OCI-M2 (cell line): ENCODE data around the gene WDR82.
A peak's percentile ranks its signal among the peaks of the same experiment; 100 is the strongest.

Experiments used
- DNase-seq: peaks from one replicate; lab custom pipeline; 2025; ENCODE audit not compliant: unreplicated experiment; lab: John Stamatoyannopoulos, UW

The WDR82 gene

DNA sequence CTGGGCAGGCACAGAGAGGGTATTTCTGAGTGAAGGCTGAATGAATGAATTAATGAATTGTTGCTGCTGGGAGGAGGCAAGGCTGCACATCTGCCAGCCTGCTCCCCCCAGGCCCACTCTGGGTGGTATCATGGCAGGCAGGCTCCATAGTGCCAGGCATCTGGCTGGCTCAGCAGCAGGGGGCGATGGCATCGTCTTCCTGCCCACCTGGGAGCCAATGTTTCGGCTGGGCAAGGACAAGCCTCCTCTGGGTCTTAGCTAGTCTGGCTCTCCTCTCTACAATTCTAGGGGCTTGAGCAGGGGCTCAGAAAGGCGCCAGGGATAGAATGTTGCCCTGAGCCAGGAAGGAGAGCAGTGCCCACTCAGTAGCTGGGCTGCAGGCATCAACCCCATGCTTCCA, 51.3 kb downstream of the WDR82 start:
- DNase-seq: no peak

DNA sequence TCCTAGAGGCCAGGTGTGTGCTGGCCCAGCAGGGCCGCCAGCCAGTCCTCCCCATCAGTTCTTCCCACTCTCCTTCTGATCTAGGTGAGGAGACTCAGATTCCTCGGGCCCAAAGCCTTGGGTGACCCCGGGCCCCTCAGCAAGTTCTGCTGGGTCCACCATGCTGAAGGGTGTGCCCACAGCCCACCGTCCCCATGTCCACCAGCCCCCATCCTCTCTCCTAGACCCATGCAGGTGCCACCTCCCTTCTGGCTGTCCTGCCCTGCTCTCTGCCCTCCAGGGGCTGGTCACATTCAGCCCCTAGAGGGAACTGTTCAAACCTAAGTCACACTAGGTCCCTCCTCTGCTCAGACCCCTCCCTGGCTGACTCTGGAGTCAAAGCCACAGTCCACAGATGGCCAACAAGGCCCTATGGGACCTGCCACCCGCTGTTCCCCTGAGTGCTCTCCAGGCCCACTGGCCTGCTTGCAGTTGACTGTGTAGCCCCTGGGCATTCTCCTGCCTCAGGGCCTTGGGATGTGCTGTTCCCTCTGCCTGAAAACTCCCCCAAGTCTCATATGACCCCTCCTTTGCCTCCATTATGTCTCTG, 52.1 kb downstream of the WDR82 start:
- no peak for DNase-seq

GRCh38 chr3:52225452-52226228, 52.8 kb downstream of the WDR82 start, which contains the start of gene TLR9:
TLR9 (minus strand) TSS chr3:52225645; CDS start chr3:52225529, 116 bp downstream.
- DNase-seq: no peak

DNA sequence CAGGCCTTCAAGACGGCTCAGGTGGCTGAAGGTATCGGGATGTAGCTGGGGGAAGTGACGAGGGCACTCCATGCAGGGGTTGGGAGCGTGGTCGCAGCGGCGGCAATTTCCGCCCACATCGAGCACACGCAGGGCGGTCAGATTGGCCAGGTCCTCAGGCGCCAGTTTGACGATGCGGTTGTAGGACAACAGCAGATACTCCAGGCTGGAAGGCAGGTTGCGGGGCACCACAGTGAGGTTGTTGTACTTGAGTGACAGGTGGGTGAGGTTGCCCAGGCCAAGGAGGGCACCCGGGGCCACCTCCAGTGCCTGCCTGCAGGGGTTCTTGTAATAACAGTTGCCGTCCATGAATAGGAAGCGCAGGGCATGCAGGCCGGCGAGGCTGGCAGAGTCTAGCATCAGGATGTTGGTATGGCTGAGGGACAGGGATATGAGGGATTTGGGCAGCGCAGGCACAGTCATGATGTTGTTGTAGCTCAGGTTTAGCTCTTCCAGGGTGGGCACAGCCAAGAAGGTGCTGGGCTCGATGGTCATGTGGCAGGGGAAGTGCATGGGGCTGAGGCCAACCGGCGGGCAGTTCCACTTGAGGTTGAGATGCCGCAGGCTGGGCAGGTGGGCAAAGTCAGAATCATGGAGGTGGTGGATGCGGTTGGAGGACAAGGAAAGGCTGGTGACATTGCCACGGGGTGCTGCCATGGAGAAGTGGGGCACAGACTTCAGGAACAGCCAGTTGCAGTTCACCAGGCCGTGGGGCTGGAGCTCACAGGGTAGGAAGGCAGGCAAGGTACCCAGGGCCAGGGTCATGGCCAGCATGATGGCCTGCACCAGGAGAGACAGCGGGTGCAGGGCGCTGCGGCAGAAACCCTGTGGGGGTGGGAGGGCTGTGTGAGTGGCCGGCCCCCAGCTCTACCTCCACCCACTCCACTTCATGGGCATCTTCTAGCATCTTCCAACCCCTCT, 54.7 kb downstream of the WDR82 start:
- DNase-seq: no peak

GRCh38 chr3:52222319-52223221, 55.9 kb downstream of the WDR82 start:
- no peak for DNase-seq

DNA sequence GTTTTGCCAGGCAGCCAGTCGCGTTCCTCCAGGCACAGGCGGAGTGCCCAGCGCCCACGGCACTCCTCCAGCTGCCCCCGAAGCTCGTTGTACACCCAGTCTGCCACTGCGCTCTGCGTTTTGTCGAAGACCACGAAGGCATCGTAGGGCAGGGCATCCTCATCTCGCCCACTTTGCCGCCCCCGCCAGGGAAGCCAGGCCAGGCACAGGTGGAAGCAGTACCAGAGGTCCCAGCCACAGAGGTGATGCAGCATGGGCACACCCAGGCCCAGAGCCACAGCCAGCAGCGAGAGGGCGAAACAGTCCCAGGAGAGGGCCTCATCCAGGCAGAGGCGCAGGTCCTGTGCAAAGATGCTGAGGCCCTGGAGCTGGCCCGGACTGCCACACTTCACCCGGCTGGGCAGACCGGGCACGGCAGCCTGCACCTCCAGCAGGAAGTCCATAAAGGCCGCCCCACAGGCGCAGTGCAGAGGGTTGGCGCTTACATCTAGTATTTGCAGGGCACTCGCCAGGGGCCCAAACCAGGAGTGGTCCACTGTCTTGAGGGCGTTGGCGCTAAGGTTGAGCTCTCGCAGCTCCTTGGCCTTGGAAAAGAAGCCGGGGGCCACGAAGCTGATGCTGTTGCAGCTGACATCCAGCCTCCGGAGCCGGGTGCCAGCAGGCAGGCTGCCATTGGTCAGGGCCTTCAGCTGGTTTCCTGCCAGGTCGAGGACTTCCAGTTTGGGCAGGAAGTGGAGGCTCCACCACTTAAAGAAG, 56.7 kb downstream of the WDR82 start:
- no peak for DNase-seq

DNA sequence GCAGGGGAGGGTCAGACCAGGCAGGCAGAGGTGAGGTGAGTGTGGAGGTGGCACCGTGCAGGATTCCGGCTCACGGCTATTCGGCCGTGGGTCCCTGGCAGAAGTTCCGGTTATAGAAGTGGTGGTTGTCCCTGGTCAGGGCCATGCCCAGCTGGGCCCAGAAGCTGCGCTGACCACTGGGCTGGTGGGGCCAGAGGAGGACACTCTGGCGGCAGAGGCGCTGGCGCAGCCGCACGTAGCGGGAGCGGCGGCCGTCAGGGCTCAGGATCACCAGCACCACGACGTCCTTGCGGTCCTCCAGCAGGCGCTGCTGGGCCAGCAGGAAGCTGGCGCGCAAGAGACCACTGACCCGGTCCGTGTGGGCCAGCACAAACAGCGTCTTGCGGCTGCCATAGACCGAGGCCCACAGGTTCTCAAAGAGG, 57.3 kb downstream of the WDR82 start:
- no peak for DNase-seq

DNA sequence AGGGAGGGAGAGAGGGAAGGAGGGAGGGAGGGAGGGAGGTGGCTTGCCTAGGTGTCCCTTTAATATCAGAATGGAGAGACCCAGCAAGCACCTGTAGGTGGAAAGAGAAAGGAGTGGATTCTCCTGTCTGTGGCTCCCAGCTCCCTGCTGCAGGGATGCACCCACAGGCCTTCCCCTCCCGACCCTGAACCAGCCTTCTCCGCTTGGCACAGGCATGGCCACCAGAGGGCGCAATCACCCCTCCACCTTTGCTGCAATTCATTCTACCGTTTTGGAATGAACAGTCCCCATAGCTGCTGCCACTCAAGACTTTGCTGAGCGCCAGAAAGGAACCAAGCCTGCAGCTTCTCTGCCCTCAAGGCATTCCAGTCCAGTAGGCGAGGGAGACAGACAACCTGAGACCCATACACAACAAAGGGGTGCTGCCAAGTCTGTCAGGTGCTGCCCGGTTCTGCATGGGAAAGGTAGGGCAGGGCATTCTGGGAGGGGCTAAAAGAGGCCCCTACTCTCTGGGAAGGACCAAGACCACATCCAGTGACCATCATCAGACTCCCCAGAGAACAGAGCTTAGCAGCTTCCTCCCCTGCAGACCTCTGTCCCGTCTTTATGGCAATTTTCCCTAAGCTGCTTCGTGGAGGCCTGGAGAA, 57.9 kb downstream of the WDR82 start:
- DNase-seq: peak; percentile 26

DNA sequence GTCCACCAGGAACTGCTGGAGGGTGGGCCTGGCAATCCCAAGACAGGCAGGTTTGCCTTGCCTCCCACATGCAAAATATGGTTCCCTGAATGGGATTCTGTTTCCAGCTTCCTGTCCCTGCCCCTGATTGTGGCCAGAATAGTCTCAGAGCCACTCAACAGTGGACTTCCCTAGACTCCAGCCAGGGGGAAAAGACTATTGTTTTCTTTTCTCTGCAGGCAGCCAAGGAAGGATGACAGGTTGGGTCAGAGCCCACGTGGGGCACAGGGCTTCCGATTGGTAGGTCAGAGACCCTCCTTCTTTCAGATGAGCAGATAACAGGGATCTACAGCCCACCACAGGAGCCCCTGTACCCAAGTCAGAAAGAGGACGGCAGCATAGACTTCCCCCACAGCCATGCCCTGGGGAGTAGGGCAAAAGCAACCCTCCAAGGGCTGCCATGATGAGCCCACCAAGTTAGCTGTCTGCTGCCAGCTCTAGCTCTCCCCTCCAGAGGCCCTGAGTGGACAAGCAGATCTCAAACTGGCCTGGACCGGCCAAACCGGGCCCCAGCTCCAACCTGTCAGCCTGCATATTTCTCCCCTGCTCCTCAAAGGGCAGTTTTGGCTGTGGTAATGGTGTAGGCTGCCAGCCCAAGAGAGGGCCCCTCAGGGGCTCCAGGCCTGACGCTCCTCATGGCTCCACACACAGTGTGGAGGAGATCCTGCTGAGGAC, 59.4 kb downstream of the WDR82 start:
- no peak for DNase-seq

GRCh38 chr3:52218454-52218853, 60.0 kb downstream of the WDR82 start:
- no peak for DNase-seq

- DNase-seq: no peak
Measured at GRCh38 chr3:52218026-52218425, 60.4 kb downstream of the WDR82 start.

DNA sequence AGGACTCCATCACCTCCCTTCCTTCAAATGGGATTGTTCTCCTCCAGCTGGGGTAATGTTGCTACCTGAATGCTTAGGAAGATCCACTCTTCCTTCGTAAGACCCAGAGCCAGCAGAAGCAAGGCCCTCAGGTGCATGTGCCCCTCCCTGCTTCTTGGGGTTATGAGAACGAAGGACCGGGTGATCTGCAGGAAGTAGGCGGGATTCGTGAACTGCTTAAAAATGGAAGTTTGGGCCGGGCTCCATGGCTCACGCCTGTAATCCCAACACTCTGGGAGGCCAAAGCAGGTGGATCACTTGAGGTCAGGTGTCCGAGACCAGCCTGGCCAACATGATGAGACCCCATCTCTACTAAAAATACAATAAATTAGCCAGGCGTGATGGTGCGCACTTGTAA, 61.0 kb downstream of the WDR82 start:
- no peak for DNase-seq

- DNase-seq: no peak
Measured at GRCh38 chr3:52216585-52217408, 61.7 kb downstream of the WDR82 start.

DNA sequence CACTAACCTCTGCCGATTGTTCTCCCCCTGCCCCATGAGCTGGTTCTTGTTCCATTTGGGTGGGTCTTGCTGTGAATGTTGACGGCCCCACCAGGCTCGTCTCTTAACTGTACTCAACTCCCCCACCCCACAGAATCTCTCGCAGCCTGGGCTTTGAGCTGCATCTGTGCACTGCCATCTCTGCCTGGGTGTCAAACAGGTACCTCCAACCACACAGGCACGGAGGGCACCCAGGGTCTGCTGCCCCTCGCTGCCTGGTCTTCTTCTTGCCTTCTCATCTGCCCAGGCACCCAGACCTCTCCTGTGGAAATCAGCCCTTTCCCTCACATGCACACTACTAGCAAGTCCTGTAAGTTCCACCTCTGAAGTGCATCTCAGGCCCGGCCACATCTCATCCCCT, 63.1 kb downstream of the WDR82 start:
- DNase-seq: no peak

DNA sequence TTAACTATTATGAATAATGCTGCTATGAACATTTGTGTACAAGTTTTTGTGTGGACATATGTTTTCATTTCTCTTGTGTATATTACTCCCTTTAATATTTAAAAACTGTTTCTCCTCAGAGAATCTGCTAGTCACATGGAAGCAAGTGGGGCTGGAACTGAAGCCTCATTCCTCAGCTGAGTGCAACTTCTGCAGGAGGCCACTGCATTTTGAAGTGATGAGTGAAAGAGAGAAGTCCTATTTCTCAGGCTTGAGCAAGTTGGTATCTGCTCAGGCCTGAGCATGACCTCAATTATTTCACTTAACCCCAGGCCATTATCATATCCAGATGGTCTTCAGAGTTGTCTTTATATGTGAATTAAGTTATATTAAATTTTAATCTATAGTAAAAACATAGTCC, 64.5 kb downstream of the WDR82 start:
- no peak for DNase-seq

- no peak for DNase-seq
Measured at GRCh38 chr3:52213005-52213404, 65.4 kb downstream of the WDR82 start.

- DNase-seq: no peak
Measured at GRCh38 chr3:52211268-52211891, 67.1 kb downstream of the WDR82 start.
